ENCODE results near the gene RUFY4.

GRCh38 chr2:218125626-218126080, 56.6 kb downstream of the RUFY4 start, which contains the start of gene CXCR2:
- no peak for TF ChIP-seq CTCF (conservative IDR thresholded peaks at IDR 0.05 in 1 of 2, IDR thresholded peaks at IDR 0.05 in 1 of 2; ENCODE audit: low read depth in 1 of 2, low read length in 2 of 2)
- TF ChIP-seq EZH2 (IDR thresholded peaks at IDR 0.05; ENCODE audit: low read length, missing control alignments): no peak
